Measurements from ENCODE around the gene MT1H. TPM values are rescaled to one million over a fixed set of nuclear protein-coding genes. Genes with fewer than 3 reads are reported as not detected.

Gene MT1H
- total and polyA plus RNA-seq, 2 donors (not counting 1 experiment from before 2014, with no cell fraction given): not detected

- H3K27me3 ChIP-seq (replicated peaks in 1 of 4; ENCODE audit: control extremely low read depth in 1 of 4, control insufficient read depth in 3 of 4, insufficient read depth in 4 of 4, low read length in 3 of 4): peaks cover 0 to 66% (median 34%) of the 10 kb centered on the region in 4 experiments
- Mint-ChIP-seq H3K27me3 (peaks cover 64% of the 10 kb centered on the region), H3K4me1 (peaks cover 36% of the 10 kb centered on the region), H3K27ac (no peak overlapping the region), H3K9me3 (ENCODE audit: insufficient read depth) (no peaks in the 10 kb centered on the region), H3K4me3 (peak overlapping the region; percentile 80)
- peaks cover 0 to 4% (median 0%) of the 10 kb centered on the region in 3 donors for H3K9me3 ChIP-seq (ENCODE audit: control extremely low read depth in 1 of 3, control insufficient read depth in 2 of 3, insufficient read depth in 1 of 3, low read length in 2 of 3)
- WGBS (ENCODE audit: insufficient coverage): 0% methylated on average over 2 of the region's 6 CpGs
- peaks cover 36 to 40% of the 10 kb centered on the region in 2 donors for H3K4me1 ChIP-seq (ENCODE audit: control insufficient read depth in 2 of 2, insufficient read depth in 2 of 2, low read length in 2 of 2)
- intact Hi-C loops (cut with micrococcal nuclease): loop anchor here (10.0 kb wide), 1 partner anchor 52 kb away; the partner anchor contains the start of gene MT1X
- peak overlapping the region; percentile 67 for H3K4me2 ChIP-seq (replicated peaks; ENCODE audit: low read depth, low read length, poor library complexity, severe bottlenecking)
- CTCF ChIA-PET: no interaction called here
- H4K20me1 ChIP-seq (ENCODE audit: control insufficient read depth, insufficient read depth, low read length, poor library complexity, severe bottlenecking): no peaks in the 10 kb centered on the region
- H3K4me3 ChIP-seq (ENCODE audit: control extremely low read depth in 1 of 5, extremely low read depth in 1 of 5, insufficient read depth in 1 of 5, low read depth in 2 of 5, low read length in 4 of 5): peak overlapping the region in 1 of 5 experiments; percentile 52
- TF ChIP-seq EZH2 (IDR thresholded peaks at IDR 0.05; ENCODE audit: borderline replicate concordance, insufficient read depth, low read depth, low read length, poor library complexity, severe bottlenecking): no peak
- TF ChIP-seq, protein P1, sequence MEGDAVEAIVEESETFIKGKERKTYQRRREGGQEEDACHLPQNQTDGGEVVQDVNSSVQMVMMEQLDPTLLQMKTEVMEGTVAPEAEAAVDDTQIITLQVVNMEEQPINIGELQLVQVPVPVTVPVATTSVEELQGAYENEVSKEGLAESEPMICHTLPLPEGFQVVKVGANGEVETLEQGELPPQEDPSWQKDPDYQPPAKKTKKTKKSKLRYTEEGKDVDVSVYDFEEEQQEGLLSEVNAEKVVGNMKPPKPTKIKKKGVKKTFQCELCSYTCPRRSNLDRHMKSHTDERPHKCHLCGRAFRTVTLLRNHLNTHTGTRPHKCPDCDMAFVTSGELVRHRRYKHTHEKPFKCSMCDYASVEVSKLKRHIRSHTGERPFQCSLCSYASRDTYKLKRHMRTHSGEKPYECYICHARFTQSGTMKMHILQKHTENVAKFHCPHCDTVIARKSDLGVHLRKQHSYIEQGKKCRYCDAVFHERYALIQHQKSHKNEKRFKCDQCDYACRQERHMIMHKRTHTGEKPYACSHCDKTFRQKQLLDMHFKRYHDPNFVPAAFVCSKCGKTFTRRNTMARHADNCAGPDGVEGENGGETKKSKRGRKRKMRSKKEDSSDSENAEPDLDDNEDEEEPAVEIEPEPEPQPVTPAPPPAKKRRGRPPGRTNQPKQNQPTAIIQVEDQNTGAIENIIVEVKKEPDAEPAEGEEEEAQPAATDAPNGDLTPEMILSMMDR (IDR thresholded peaks at IDR 0.05): no peak
- POLR2A ChIA-PET: no interaction called here
- no peak overlapping the region for H3K9ac ChIP-seq (ENCODE audit: low read length)
- H3K27ac ChIP-seq (ENCODE audit: low read length in 2 of 2): no peak overlapping the region
- ATAC-seq (ENCODE audit: low read depth): no peak
- no peaks in the 10 kb centered on the region for H3K79me2 ChIP-seq (ENCODE audit: control insufficient read depth, insufficient read depth, low read length)
- DNase-seq: no peak
- H3K36me3 ChIP-seq (replicated peaks in 1 of 2; ENCODE audit: control extremely low read depth in 1 of 2, control insufficient read depth in 1 of 2, extremely low read depth in 1 of 2, insufficient read depth in 2 of 2, low read length in 1 of 2): no peaks in the 10 kb centered on the region
- no peak overlapping the region for H2AFZ ChIP-seq (ENCODE audit: insufficient read depth, low read depth, low read length, poor library complexity, severe bottlenecking)
Measured at GRCh38 chr16:56632848-56633365, 36.7 kb upstream of the MT1H start.

- no peak overlapping the region for H3K4me3 ChIP-seq (ENCODE audit: control extremely low read depth in 1 of 5, extremely low read depth in 1 of 5, insufficient read depth in 1 of 5, low read depth in 2 of 5, low read length in 4 of 5)
- H3K4me3 Mint-ChIP-seq: no peak overlapping the region
Measured at GRCh38 chr16:56633535-56633934, 36.1 kb upstream of the MT1H start.

More at GRCh38 chr16:56633535-56633934, 36.1 kb upstream of the MT1H start:
- H3K4me2 ChIP-seq (replicated peaks; ENCODE audit: low read depth, low read length, poor library complexity, severe bottlenecking): no peak overlapping the region
- no peaks in the 10 kb centered on the region for H4K20me1 ChIP-seq (ENCODE audit: control insufficient read depth, insufficient read depth, low read length, poor library complexity, severe bottlenecking)
- no peak for TF ChIP-seq EZH2 (IDR thresholded peaks at IDR 0.05; ENCODE audit: borderline replicate concordance, insufficient read depth, low read depth, low read length, poor library complexity, severe bottlenecking)
- TF ChIP-seq, protein P1 (IDR thresholded peaks at IDR 0.05): no peak
- ATAC-seq (ENCODE audit: low read depth): no peak
- CTCF ChIA-PET: no interaction called here
- no peak overlapping the region for H3K9ac ChIP-seq (ENCODE audit: low read length)
- 47% methylated on average over 6 of the region's 7 CpGs for WGBS (ENCODE audit: insufficient coverage)
- H3K27ac ChIP-seq (ENCODE audit: low read length in 2 of 2): no peak overlapping the region
- no peaks in the 10 kb centered on the region for H3K79me2 ChIP-seq (ENCODE audit: control insufficient read depth, insufficient read depth, low read length)
- intact Hi-C loops (cut with micrococcal nuclease): loop anchor here (10.0 kb wide), 1 partner anchor 51 kb away; the partner anchor contains the start of gene MT1X
- no peak for DNase-seq
- no peaks in the 10 kb centered on the region for H3K9me3 Mint-ChIP-seq (ENCODE audit: insufficient read depth)
- POLR2A ChIA-PET: no interaction called here
- peaks cover 0 to 72% (median 37%) of the 10 kb centered on the region in 4 experiments for H3K27me3 ChIP-seq (replicated peaks in 1 of 4; ENCODE audit: control extremely low read depth in 1 of 4, control insufficient read depth in 3 of 4, insufficient read depth in 4 of 4, low read length in 3 of 4)
- peaks cover 38% of the 10 kb centered on the region for H3K4me1 Mint-ChIP-seq
- no peak overlapping the region for H2AFZ ChIP-seq (ENCODE audit: insufficient read depth, low read depth, low read length, poor library complexity, severe bottlenecking)
- H3K27me3 Mint-ChIP-seq: peaks cover 67% of the 10 kb centered on the region
- H3K27ac Mint-ChIP-seq: no peak overlapping the region
- H3K9me3 ChIP-seq (ENCODE audit: control extremely low read depth in 1 of 3, control insufficient read depth in 2 of 3, insufficient read depth in 1 of 3, low read length in 2 of 3): peaks cover 0 to 4% (median 0%) of the 10 kb centered on the region in 3 donors
- no peaks in the 10 kb centered on the region for H3K36me3 ChIP-seq (replicated peaks in 1 of 2; ENCODE audit: control extremely low read depth in 1 of 2, control insufficient read depth in 1 of 2, extremely low read depth in 1 of 2, insufficient read depth in 2 of 2, low read length in 1 of 2)
- peaks cover 39 to 46% of the 10 kb centered on the region in 2 donors for H3K4me1 ChIP-seq (ENCODE audit: control insufficient read depth in 2 of 2, insufficient read depth in 2 of 2, low read length in 2 of 2)

Measured in B cell (primary cell).